Nephron (organoid): ENCODE measurements around the gene MUC5AC.

Experiments
- H3K27ac Mint-ChIP-seq, 3 experiments: 2 replicates each; pipeline ENCODE4 v1.8.0; 2020; ENCODE audit warnings: mixed read lengths in 3 of 3, mild to moderate bottlenecking in 2 of 3, moderate library complexity in 1 of 3
- H3K27me3 Mint-ChIP-seq: 2 replicates; pipeline ENCODE4 v1.8.0; 2021; ENCODE audit warnings: low read depth, mild to moderate bottlenecking, moderate library complexity, mixed read lengths
- H3K36me3 Mint-ChIP-seq: 2 replicates; pipeline ENCODE4 v1.8.0; 2020; ENCODE audit warnings: low read depth, mixed read lengths
- H3K4me1 Mint-ChIP-seq: 2 replicates; pipeline ENCODE4 v1.8.0; 2020; ENCODE audit warnings: mixed read lengths
- H3K4me3 Mint-ChIP-seq, 3 experiments: 2 replicates each; pipeline ENCODE4 v1.8.0; 2020; ENCODE audit warnings: mild to moderate bottlenecking in 3 of 3, mixed read lengths in 3 of 3, moderate library complexity in 2 of 3
- H3K9me3 Mint-ChIP-seq: 2 replicates; pipeline ENCODE4 v1.8.0; 2020; ENCODE audit warnings: mixed read lengths
- TF ChIP-seq, protein P1 (sequence below), 3 experiments: fragments of 200-600 bp; sonication (generic); IDR thresholded peaks; one replicate each; pipeline ENCODE4 v1.5.0; 2021; ENCODE audit warnings: antibody characterized with exemption in 3 of 3; ENCODE audit not compliant: unreplicated experiment in 3 of 3

MUC5AC gene, protein sequence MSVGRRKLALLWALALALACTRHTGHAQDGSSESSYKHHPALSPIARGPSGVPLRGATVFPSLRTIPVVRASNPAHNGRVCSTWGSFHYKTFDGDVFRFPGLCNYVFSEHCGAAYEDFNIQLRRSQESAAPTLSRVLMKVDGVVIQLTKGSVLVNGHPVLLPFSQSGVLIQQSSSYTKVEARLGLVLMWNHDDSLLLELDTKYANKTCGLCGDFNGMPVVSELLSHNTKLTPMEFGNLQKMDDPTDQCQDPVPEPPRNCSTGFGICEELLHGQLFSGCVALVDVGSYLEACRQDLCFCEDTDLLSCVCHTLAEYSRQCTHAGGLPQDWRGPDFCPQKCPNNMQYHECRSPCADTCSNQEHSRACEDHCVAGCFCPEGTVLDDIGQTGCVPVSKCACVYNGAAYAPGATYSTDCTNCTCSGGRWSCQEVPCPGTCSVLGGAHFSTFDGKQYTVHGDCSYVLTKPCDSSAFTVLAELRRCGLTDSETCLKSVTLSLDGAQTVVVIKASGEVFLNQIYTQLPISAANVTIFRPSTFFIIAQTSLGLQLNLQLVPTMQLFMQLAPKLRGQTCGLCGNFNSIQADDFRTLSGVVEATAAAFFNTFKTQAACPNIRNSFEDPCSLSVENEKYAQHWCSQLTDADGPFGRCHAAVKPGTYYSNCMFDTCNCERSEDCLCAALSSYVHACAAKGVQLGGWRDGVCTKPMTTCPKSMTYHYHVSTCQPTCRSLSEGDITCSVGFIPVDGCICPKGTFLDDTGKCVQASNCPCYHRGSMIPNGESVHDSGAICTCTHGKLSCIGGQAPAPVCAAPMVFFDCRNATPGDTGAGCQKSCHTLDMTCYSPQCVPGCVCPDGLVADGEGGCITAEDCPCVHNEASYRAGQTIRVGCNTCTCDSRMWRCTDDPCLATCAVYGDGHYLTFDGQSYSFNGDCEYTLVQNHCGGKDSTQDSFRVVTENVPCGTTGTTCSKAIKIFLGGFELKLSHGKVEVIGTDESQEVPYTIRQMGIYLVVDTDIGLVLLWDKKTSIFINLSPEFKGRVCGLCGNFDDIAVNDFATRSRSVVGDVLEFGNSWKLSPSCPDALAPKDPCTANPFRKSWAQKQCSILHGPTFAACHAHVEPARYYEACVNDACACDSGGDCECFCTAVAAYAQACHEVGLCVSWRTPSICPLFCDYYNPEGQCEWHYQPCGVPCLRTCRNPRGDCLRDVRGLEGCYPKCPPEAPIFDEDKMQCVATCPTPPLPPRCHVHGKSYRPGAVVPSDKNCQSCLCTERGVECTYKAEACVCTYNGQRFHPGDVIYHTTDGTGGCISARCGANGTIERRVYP (N-terminal part only)

DNA sequence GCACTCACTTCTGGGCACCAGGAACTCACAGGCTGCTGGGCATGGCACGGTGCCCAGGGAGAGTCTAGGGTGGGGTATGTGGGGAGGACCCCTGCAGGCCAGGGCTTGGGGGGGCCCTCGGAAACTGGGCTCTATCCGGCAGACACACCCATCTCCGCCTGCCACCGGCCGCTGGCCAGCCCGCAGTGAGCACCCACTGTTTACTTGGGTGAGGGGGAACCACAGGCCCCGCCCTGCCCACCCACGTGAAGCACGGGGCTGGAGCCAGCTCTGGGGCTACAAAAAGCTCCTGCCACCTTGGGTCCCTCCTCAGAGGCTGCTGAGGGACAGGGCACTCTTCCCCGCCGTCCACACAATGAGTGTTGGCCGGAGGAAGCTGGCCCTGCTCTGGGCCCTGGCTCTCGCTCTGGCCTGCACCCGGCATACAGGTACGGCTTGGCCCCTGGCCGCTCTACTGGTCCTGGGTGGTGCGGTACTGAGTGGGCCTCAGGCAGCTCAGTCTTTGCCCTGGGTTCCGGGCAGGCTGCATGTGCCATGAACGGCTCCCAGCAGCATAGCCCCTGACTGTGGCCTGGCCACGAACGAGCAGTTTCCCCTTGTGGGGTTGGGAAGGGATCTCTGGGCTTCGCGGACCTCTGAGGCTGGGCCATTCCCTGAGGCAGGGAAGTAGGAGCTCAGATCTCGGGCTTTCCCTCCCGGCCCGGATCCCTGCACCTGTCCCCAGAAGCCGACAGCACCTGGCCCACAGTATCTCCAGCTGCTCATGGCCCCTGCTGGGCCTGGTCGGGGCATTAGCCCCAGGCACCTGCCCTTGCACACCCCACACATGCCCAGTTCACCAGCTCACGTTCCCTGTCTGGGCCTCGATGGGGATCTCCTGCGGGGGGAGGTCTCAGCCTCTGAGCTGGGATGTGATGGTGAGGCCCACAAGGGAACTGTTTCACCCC, at the start of gene MUC5AC:
Gene MUC5AC, plus strand, starts transcription at position 309 of the 947 bp plus-strand sequence. Its CDS starts 47 bp downstream, at position 356.
- Mint-ChIP-seq H3K4me1 (no peaks in the 10 kb centered on the region), H3K4me3 (no peak within 1 kb of the TSS), H3K9me3 (no peaks in the 10 kb centered on the region), H3K27ac (no peak within 1 kb of the TSS), H3K27me3 (no peaks in the 10 kb centered on the region), H3K36me3 (no peaks in the 10 kb centered on the region)
- TF ChIP-seq, protein P1, sequence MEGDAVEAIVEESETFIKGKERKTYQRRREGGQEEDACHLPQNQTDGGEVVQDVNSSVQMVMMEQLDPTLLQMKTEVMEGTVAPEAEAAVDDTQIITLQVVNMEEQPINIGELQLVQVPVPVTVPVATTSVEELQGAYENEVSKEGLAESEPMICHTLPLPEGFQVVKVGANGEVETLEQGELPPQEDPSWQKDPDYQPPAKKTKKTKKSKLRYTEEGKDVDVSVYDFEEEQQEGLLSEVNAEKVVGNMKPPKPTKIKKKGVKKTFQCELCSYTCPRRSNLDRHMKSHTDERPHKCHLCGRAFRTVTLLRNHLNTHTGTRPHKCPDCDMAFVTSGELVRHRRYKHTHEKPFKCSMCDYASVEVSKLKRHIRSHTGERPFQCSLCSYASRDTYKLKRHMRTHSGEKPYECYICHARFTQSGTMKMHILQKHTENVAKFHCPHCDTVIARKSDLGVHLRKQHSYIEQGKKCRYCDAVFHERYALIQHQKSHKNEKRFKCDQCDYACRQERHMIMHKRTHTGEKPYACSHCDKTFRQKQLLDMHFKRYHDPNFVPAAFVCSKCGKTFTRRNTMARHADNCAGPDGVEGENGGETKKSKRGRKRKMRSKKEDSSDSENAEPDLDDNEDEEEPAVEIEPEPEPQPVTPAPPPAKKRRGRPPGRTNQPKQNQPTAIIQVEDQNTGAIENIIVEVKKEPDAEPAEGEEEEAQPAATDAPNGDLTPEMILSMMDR (IDR thresholded peaks at IDR 0.05; ENCODE audit: unreplicated experiment in 3 of 3) = no peak

DNA sequence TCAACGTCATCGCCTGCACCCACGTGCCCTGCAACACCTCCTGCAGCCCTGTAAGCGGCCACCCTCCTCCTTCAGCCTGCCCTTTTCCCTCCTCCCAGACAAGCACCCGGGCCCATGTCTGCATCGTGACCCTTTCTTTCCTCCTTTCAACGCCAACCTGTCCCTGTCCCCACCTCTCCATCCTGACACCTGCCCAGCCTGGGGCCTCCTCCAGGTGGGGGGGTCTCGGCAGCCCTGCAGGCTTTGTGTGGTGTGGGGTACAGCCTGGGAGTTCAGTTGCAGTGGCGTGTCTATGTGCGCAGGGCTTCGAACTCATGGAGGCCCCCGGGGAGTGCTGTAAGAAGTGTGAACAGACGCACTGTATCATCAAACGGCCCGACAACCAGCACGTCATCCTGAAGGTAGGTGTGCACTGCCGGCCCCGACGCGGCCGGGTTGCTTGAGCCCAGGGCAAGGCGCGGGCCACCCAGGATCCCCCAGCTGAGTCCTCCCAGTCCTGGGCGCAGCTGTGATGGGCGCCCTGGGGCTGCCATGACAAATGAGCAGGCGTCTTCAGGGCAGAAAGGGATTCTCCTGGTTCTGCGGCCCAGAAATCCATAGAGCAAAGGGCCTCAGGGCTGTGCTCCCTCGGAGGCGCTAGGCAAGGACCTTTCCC, 49.4 kb upstream of the MUC5AC start:
- TF ChIP-seq, protein P1 (IDR thresholded peaks at IDR 0.05; ENCODE audit: unreplicated experiment in 3 of 3) = no peak
- H3K9me3 Mint-ChIP-seq = no peaks in the 10 kb centered on the region
- H3K27me3 Mint-ChIP-seq = peaks cover 4% of the 10 kb centered on the region
- no peak overlapping the region for H3K27ac Mint-ChIP-seq
- no peaks in the 10 kb centered on the region for H3K4me1 Mint-ChIP-seq
- no peak overlapping the region for H3K4me3 Mint-ChIP-seq
- no peaks in the 10 kb centered on the region for H3K36me3 Mint-ChIP-seq

DNA sequence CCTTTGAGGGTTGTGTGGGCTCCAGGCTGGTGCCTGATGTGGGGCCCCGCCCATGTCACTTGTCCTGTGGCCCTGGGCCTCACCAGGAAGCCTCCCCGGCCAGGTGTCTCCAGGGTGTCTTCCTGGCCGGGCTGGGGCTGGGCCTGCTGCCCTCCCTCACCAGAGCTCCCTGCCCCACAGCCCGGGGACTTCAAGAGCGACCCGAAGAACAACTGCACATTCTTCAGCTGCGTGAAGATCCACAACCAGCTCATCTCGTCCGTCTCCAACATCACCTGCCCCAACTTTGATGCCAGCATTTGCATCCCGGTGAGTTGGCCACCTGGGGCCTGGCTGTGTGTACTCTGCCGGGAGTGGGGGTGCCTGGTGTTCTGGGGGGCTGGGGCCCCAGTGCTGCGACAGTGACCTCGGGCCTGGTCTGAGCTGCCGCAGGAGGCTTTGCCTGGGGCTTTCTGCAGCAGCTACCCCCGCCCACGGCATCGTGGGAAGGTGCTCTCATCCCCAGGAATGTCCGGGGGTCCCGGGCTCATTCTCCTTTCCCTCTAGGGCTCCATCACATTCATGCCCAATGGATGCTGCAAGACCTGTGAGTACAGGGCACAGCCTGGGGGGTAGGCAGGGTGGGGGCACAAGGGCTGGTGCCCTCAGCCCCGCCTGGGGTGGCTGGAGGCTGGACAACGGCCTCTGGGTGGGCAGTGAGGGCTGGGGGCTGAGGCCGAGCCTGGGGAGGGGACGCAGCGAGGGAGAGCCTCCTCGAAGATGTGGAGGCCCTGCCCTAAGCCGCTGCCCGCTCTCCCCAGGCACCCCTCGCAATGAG, 48.4 kb upstream of the MUC5AC start:
- no peak overlapping the region for H3K27ac Mint-ChIP-seq
- no peaks in the 10 kb centered on the region for H3K9me3 Mint-ChIP-seq
- H3K27me3 Mint-ChIP-seq = peaks cover 4% of the 10 kb centered on the region
- H3K4me3 Mint-ChIP-seq = no peak overlapping the region
- no peaks in the 10 kb centered on the region for H3K36me3 Mint-ChIP-seq
- TF ChIP-seq, protein P1 (IDR thresholded peaks at IDR 0.05; ENCODE audit: unreplicated experiment in 3 of 3) = no peak
- H3K4me1 Mint-ChIP-seq = no peaks in the 10 kb centered on the region

DNA sequence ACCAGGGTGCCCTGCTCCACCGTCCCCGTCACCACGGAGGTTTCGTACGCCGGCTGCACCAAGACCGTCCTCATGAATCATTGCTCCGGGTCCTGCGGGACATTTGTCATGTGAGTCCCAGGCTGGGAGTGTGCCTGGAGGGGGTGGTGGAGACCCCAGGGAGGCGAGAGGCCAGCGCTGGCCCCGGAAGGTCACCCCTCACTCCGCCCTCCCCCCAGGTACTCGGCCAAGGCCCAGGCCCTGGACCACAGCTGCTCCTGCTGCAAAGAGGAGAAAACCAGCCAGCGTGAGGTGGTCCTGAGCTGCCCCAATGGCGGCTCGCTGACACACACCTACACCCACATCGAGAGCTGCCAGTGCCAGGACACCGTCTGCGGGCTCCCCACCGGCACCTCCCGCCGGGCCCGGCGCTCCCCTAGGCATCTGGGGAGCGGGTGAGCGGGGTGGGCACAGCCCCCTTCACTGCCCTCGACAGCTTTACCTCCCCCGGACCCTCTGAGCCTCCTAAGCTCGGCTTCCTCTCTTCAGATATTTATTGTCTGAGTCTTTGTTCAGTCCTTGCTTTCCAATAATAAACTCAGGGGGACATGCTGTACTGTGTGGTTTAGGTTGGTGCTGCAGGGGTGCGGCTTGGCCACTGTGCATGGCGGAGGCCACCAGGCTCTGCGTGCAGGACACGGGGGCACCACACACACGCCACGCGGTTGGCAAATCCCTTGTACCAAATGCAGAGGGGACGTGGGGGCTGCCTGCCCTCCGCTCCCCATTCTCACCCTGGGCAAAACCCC, 47.6 kb upstream of the MUC5AC start:
- H3K27ac Mint-ChIP-seq = no peak overlapping the region
- no peaks in the 10 kb centered on the region for H3K4me1 Mint-ChIP-seq
- no peak overlapping the region for H3K4me3 Mint-ChIP-seq
- peaks cover 10% of the 10 kb centered on the region for H3K27me3 Mint-ChIP-seq
- TF ChIP-seq, protein P1 (IDR thresholded peaks at IDR 0.05; ENCODE audit: unreplicated experiment in 3 of 3) = no peak
- no peaks in the 10 kb centered on the region for H3K9me3 Mint-ChIP-seq
- no peaks in the 10 kb centered on the region for H3K36me3 Mint-ChIP-seq
